Spleen (tissue), 11 donors: ENCODE results near the gene NUP50. TPM values are rescaled to one million over a fixed set of nuclear protein-coding genes. Genes with fewer than 3 reads are reported as not detected.

ENCODE experiments used
- DNase-seq: peaks from one replicate; pipeline ENCODE4 v3.0.0-alpha.2; 2020
- H3K27ac ChIP-seq, 8 donors: fragments of 200-600 bp; sonication (generic) in 7 of 8; 1 replicate in 4 of 8; 2 replicates in 4 of 8; pipeline versions ENCODE4 v1.5.0 to v1.8.0; 2016 to 2021; ENCODE audit warnings: inconsistent platforms in 4 of 8, mild to moderate bottlenecking in 4 of 8, moderate library complexity in 1 of 8
- H3K27me3 ChIP-seq, 7 donors: fragments of 200-600 bp; sonication (generic) in 6 of 7; replicated peaks in 1 of 7; 1 replicate in 4 of 7; 2 replicates in 3 of 7; pipeline versions ENCODE4 v1.5.0 to v1.8.0; 2016 to 2021; ENCODE audit warnings: inconsistent platforms in 3 of 7, mild to moderate bottlenecking in 1 of 7
- H3K36me3 ChIP-seq, 6 donors: fragments of 200-600 bp; sonication (generic) in 5 of 6; 1 replicate in 4 of 6; 2 replicates in 2 of 6; pipeline versions ENCODE4 v1.5.0 to v1.8.0; 2016 to 2021; ENCODE audit warnings: inconsistent platforms in 2 of 6
- H3K4me1 ChIP-seq, 6 donors: fragments of 200-600 bp; sonication (generic) in 5 of 6; 1 replicate in 3 of 6; 2 replicates in 3 of 6; pipeline versions ENCODE4 v1.5.0 to v1.8.0; 2016 to 2021; ENCODE audit warnings: inconsistent platforms in 3 of 6
- H3K4me3 ChIP-seq, 8 donors: fragments of 200-600 bp; sonication (generic) in 7 of 8; 1 replicate in 4 of 8; 2 replicates in 4 of 8; pipeline versions ENCODE4 v1.5.0 to v1.8.0; 2016 to 2021; ENCODE audit warnings: inconsistent platforms in 4 of 8, mild to moderate bottlenecking in 4 of 8, moderate library complexity in 2 of 8
- H3K9me3 ChIP-seq, 8 donors: fragments of 200-600 bp; sonication (generic) in 7 of 8; 1 replicate in 4 of 8; 2 replicates in 4 of 8; pipeline versions ENCODE4 v1.5.0 to v1.8.0; 2016 to 2021; ENCODE audit warnings: inconsistent platforms in 4 of 8
- CTCF ChIP-seq, 11 experiments: fragments of 200-600 bp in 7 of 11; fragments of 450-650 bp in 4 of 11; sonication (generic) in 4 of 11; IDR thresholded peaks in 8 of 11; conservative IDR thresholded peaks in 3 of 11; 1 replicate in 7 of 11; 2 replicates in 4 of 11; pipeline versions ENCODE4 v1.4.0 to v1.8.0; 2016 to 2021; ENCODE audit warnings: antibody characterized with exemption in 11 of 11, inconsistent platforms in 4 of 11, mild to moderate bottlenecking in 1 of 11
- POLR2A ChIP-seq, 3 donors: fragments of 450-650 bp; IDR thresholded peaks; one replicate each; pipeline ENCODE4 v1.5.1; 2017; ENCODE audit warnings: antibody characterized with exemption in 3 of 3, mild to moderate bottlenecking in 1 of 3
- POLR2AphosphoS5 ChIP-seq, 3 donors: sonication (generic); formaldehyde crosslinking; IDR thresholded peaks; one replicate each; pipeline ENCODE4 v1.5.1; 2017; ENCODE audit warnings: antibody characterized with exemption in 3 of 3
- WGBS, 5 donors: extraction: QIAGEN DNeasy Blood & Tissue Kit in 3 of 5; methylation state at CpG; one replicate each; pipeline versions ENCODE4 v1.1.5 to v1.1.7; 2013 to 2018; 5-methylcytosine and 5-hydroxymethylcytosine counted together
- intact Hi-C: fragments of 100-400 bp; cut with DNase I; formaldehyde crosslinking; loops from one replicate; pipeline ENCODE4 v1.15.0; 2023; ENCODE audit warnings: low total_unique reads
- polyA plus RNA-seq, 3 donors: library from polyadenylated mRNA; stranded (reverse); fragments of 200-250 nt; gene quantifications; one replicate each; pipeline ENCODE4 v1.2.1, GENCODE V29; 2013
- total RNA-seq, 7 donors: library from RNA; depleted of rRNA in 3 of 7; stranded (reverse); fragments of >200 nt in 3 of 7; fragmentation: NEBNext Ultra II Directional in 4 of 7; extraction: Animal tissue kit (Norgen Biotek cat#: 25700) in 4 of 7; gene quantifications; one replicate each; pipeline versions ENCODE4 v1.1.0 to v1.2.1, GENCODE V29; 2016 to 2021
- donor health status: healthy with polysubstance abuse.
- donor health status: DM: no; HTN: no; CAD: no; lungs with moderate emphysema.
- donor health status: DM: no; HTN: no; CAD: no.
- donor health status: Bipolar disorder and iron deficiency.
- donor health status: healthy.
- donor health status: DM: no; HTN: no; CAD: no.
- donor health status: DM: yes; HTN: yes; CAD: no.

The NUP50 gene
- total and polyA plus RNA-seq, 10 donors: 16.2 to 109 (median 94.1) TPM

GRCh38 chr22:45185718-45186514, 22.2 kb downstream of the NUP50 start:
- TF ChIP-seq CTCF (IDR thresholded peaks at IDR 0.05 in 8 of 11, conservative IDR thresholded peaks at IDR 0.05 in 3 of 11) (no peak), POLR2AphosphoS5 (IDR thresholded peaks at IDR 0.05) (no peak), POLR2A (IDR thresholded peaks at IDR 0.05) (no peak)
- Histone ChIP-seq H3K27ac (no peak overlapping the region), H3K4me3 (no peak overlapping the region), H3K27me3 (no peaks in the 10 kb centered on the region), H3K36me3 (peaks cover 0 to 97% (median 55%) of the 10 kb centered on the region in 6 donors), H3K9me3 (no peaks in the 10 kb centered on the region), H3K4me1 (peaks cover 0 to 21% (median 2%) of the 10 kb centered on the region in 6 donors)
- WGBS, 5 donors: 73 to 88% (median 83%) methylated on average over 16 of the region's 16 CpGs
- intact Hi-C loops: no loop called here
- peak; percentile 29 for DNase-seq

- Histone ChIP-seq H3K36me3 (peaks cover 0 to 96% (median 39%) of the 10 kb centered on the region in 6 donors), H3K4me1 (peaks cover 0 to 11% (median under 1%) of the 10 kb centered on the region in 6 donors), H3K9me3 (no peaks in the 10 kb centered on the region), H3K27ac (no peak overlapping the region), H3K4me3 (no peak overlapping the region), H3K27me3 (no peaks in the 10 kb centered on the region)
- no peak for DNase-seq
- intact Hi-C loops: no loop called here
- TF ChIP-seq POLR2A (IDR thresholded peaks at IDR 0.05) (no peak), CTCF (IDR thresholded peaks at IDR 0.05 in 8 of 11, conservative IDR thresholded peaks at IDR 0.05 in 3 of 11) (no peak), POLR2AphosphoS5 (IDR thresholded peaks at IDR 0.05) (no peak)
- 56 to 80% (median 65%) methylated on average over 4 of the region's 4 CpGs for WGBS, 5 donors
Observed at GRCh38 chr22:45187891-45188290, 24.2 kb downstream of the NUP50 start.

- 89 to 94% (median 91%) methylated on average over 16 of the region's 16 CpGs for WGBS, 5 donors
Observed at GRCh38 chr22:45188779-45189178, 25.1 kb downstream of the NUP50 start.

More at GRCh38 chr22:45188779-45189178, 25.1 kb downstream of the NUP50 start:
- no peak overlapping the region for H3K4me3 ChIP-seq
- no peak for TF ChIP-seq CTCF (IDR thresholded peaks at IDR 0.05 in 8 of 11, conservative IDR thresholded peaks at IDR 0.05 in 3 of 11)
- peak in 2 of 3 donors; percentile 39 to 46 for TF ChIP-seq POLR2AphosphoS5 (IDR thresholded peaks at IDR 0.05)
- no peak for TF ChIP-seq POLR2A (IDR thresholded peaks at IDR 0.05)
- no peak overlapping the region for H3K27ac ChIP-seq
- H3K9me3 ChIP-seq: no peaks in the 10 kb centered on the region
- no peaks in the 10 kb centered on the region for H3K27me3 ChIP-seq
- intact Hi-C loops: no loop called here
- H3K36me3 ChIP-seq: peaks cover 0 to 89% (median 30%) of the 10 kb centered on the region in 6 donors
- peak; percentile 27 for DNase-seq
- H3K4me1 ChIP-seq: peaks cover 0 to 15% (median 3%) of the 10 kb centered on the region in 6 donors
